GM21515 (cell line): ENCODE data around the gene ORMDL2.
A peak's percentile ranks its signal among the peaks of the same experiment; 100 is the strongest.
"Not testable (repeated sequence)": the region's sequence is repeated elsewhere in the genome, so short reads cannot be mapped to it uniquely, and the experiment has no call there.

ENCODE experiments used
- ATAC-seq: cut with Tn5 transposase; IDR thresholded peaks from one replicate; pipeline ENCODE4 v1.9.1; 2021; ENCODE audit not compliant: unreplicated experiment

The ORMDL2 gene

DNA sequence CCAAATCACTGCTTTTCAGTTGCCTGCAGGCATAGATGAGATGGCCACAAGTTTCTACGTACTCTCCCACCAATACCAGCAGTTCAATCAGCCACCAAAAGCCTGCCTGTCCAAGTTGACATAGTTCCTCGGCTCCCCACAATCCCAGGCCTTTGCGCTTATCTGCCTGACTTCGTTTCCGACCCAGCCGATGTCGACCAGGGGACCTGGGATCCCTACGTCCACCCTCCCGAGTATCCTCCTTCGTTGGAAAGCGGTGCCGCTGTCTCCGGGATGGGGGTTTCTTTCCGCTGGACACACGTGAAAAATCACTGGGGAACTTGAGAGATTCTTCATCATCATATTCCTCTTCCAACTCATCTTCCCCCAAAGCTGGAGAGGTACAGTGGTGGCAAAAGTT is 10.0 kb downstream of the ORMDL2 start:
- no peak for ATAC-seq

GRCh38 chr12:55828357-55828756 is 10.5 kb downstream of the ORMDL2 start:
- ATAC-seq: no peak

- peak; percentile 25 for ATAC-seq
Measured at GRCh38 chr12:55829967-55830600, 12.2 kb downstream of the ORMDL2 start.

DNA sequence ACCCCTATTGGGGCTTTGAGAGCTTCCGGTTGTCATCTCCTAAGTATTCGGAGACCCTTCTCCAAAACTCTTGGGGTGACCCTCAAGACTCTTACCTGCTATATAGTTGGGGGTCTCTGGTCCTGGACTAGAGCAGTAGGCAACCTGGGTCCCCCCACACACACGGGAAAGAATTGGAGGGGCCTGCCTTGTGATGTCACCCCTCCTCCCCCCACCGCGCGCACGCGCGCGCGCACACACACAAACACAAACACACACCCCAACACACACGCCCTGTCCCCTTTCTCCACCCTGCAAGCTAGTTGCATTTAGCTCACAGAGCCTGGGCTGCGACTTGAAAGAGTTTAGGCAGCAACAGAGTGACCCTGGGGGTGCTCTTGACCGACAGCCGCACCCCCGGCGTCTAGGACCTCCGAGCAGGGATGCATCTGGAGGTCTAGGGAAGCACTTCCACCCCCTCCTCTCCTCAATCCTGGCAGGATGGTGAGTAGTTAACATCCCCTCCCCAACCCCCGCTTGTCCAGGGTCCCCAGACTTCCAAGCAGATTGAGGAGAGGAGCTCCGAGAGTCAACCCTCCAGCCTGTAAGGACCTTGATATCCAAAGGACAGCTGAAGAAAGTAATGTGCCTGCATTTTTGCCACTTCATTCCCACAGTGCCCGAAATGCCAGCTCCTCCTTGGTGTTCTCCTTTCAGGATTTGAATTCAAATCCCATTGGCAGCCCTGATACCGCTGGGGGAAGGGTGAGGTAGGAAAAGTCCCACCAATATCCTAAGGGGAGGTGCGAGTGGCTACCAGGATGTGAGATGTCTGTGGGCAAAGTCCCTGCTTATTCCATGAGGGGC is 13.0 kb downstream of the ORMDL2 start:
- no peak for ATAC-seq

- no peak for ATAC-seq
Measured at GRCh38 chr12:55831447-55831815, 13.6 kb downstream of the ORMDL2 start.

DNA sequence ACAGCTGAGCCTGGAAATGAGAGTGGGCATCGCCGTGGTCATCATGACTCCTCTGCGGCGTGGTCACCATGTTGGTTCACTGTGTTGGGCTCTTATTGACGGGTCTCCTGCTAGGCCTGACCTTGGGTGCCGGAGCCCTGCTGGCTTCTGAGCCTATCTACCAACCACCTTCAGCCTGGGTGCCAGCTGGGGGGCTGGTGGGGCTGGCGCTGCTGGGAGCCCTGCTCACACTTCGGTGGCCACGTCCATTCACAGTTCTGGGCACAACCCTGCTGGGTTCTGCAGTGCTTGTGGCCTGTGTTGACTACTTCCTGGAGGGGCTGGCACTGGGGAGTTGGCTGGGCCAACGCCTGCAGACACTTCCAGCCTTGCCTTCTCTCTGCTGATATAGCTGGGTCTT is 15.2 kb downstream of the ORMDL2 start:
- no peak for ATAC-seq

DNA sequence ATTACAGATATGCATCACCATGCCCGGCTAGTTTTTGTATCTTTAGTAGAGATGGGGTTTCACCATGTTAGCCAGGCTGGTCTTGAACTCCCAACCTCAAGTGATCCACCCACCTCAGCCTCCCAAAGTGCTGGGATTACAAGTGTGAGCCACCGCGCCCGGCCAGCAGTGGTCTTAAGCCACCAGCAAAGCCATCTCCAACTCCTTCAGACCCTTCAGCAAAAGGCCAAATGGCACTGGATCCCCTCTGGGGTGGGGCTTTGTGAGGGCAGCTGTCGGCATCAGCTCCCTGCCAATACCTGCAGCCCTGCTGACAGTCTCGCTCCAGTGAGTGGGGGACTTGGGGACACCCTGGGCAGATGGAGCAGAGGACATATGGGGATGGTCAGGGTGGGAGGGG is 16.6 kb downstream of the ORMDL2 start:
- ATAC-seq: not testable (repeated sequence)

DNA sequence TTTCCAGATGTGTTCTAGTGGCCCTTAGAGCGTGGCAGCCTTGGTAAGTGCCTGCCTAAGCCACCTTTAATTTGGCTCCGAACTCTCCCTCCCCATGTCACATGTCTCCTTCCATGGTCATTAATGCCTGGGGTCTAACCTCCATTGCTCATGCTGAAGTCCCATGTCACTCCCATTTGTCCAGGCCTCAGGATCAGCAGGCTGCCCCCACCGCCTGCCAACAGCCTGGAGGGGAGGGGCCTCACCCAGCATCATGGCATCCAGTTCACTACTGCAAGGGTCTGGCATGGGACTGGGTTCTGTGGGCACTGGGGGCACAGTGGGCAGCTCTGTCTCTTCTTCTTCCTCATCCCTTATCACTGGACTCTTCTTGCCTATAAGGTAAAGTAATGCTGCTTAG is 20.5 kb downstream of the ORMDL2 start:
- no peak for ATAC-seq

- no peak for ATAC-seq
Measured at GRCh38 chr12:55839345-55840140, 21.7 kb downstream of the ORMDL2 start.

GRCh38 chr12:55840581-55841351 is 22.9 kb downstream of the ORMDL2 start:
- no peak for ATAC-seq

DNA sequence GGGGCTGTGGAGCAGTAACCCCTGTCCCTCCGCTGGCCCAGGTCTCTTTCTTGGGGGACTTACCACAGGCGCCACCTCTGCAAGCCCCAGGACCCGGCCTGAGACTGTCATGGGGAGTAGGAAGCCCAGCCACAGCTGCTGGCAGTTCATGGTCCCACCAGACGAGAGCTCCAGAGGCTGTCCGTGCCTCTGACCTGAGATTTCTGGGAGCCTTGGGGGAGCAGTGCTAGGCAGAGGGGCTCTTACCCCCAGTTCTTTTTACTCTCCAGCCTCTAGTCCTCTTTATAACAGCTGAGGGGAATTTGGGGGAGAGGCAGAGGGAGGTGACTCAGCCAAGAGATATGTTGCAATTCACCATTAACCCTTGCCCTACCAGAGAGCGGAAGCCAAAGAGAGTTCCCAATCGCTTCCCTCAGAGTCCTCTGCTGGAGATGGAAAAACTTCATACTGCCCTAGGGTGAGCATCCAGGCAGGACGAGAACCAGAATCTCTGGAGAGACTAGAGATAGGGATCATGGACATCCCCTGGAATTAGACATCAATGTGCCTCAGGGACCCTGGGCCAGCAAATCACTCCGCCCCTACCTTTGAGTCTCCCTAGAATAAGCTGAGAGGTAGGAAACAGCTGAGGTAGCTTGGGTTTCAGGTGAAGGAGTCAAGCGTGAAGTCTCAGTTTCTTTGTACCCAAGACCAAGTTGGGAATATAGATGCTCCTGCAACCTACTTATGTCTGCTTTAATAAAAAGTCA is 25.0 kb downstream of the ORMDL2 start, which contains the start of gene MMP19:
MMP19 (minus strand) TSS at position 256 of the 749 bp plus-strand sequence; CDS start at position 150, 106 bp downstream.
- ATAC-seq: no peak

DNA sequence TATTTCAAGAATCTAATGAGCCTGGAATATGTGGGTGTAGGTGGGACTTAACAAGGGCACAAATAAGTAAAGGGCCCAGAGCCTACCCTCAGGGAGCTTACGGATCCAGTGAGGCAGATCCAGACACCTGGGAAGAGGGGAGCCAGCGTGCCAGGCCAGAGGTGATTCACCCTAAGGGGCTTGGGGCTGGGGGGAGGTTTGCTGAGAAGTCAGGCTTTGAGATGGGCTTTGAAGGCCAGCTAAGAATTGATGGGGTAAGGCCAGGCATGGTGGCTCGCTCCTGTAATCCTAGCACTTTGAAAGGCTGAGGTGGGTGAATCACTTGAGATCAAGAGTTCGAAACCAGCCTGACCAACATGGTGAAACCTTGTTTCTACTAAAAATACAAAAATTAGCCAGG is 25.6 kb downstream of the ORMDL2 start:
- no peak for ATAC-seq

GRCh38 chr12:55844961-55845360 is 27.1 kb downstream of the ORMDL2 start:
- ATAC-seq: no peak

GRCh38 chr12:55845361-55845760 is 27.5 kb downstream of the ORMDL2 start:
- no peak for ATAC-seq

DNA sequence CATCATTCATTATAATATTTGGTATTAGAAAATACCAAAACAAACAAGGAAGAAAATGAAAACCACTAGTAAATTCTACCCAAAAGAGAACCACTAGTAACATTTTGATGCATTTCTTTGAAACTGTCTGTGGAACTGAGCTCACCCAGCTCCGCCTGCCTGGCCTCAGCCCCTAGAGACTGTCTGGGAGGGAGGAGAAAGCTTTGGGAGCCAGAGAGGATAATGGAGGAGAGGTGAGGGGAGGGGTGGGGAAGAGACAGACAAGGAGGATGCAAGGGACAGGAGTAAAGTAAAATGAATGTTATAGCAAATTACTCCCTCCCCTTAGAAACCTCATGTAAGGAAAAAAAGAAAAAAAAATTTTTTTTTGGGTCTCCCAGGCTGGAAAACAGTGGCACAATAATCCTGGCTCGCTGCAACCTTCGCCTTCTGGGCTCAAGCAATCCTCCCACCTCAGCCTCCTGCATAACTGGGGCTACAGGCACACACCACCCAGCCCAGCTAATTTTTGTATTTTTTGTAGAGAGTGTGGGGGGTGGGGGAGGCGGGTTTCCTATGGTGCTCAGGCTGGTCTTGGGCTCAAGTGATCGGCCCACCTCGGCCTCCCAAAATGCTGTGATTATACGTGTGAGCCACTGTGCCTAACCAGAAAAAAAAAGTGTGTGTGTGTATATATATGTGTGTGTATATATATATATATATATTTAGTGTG is 28.1 kb downstream of the ORMDL2 start:
- no peak for ATAC-seq

- ATAC-seq: no peak
Measured at GRCh38 chr12:55847033-55847432, 29.2 kb downstream of the ORMDL2 start.

DNA sequence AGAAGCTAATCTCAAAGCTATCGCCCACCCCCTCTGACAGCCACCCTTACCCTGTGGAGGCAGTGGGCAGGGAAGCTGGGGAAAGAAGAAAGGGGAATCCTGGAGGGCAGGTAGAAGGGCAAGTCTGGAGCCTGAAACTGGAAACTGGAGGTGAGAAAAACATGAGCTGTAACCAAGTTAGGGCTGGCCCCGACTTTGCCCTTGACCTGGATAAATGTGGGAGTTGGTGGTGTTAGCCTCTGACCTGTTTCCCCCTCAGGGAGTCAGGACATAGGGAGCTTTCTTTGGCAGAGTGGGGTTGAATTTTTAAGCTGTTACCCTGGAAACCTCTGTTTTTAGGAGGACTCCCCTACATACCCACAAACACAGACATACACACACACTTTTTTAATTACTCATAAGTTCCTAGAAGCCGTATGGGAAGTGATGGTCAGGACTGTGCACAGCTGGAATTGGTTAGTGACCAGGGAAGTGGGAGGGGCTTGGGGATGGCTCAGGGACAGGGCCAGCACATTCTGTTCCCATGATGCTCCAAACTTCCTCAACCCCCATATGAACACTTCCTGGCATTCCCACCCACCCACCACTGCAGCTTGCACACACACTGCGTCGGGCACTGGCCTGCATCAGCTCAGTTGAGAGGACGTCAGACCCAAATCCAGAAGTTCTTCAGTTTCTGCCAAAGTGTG is 29.9 kb downstream of the ORMDL2 start:
- no peak for ATAC-seq

- ATAC-seq: no peak
Measured at GRCh38 chr12:55849616-55850343, 31.9 kb downstream of the ORMDL2 start.
